ENCODE measurements around the gene ZNF628. TPM values are rescaled to one million over a fixed set of nuclear protein-coding genes. Genes with fewer than 3 reads are reported as not detected.

ZNF628 gene
- total RNA-seq (2021; ENCODE audit: unreplicated experiment) (21.7 TPM), Bru-seq, nascent RNA (percentile 68 among the genes with signal in this experiment), BruChase-seq, experiment 1, labeled RNA remaining after a 2-hour chase (percentile 69 among the genes with signal in this experiment), BruChase-seq, experiment 2, labeled RNA remaining after a 6-hour chase (percentile 63 among the genes with signal in this experiment)
- polyA plus RNA-seq (2012; ENCODE audit: insufficient read length), result 20.0 TPM
- long read RNA-seq, transcript ZNF628-201 (1 exons, 3,177 nt), result major isoform, 21 of 21 reads
- long read RNA-seq, partial matches to known transcripts, result 0 of 21 reads
- long read RNA-seq, other reads (novel, unspliced or antisense), result 0 of 21 reads

- peak; percentile 89 for DNase-seq (ENCODE audit: low read depth, low spot score)
- Histone ChIP-seq H3K27me3 (ENCODE audit: control insufficient read depth, insufficient read depth, low read length) (no peaks in the 10 kb centered on the region), H3K4me1 (ENCODE audit: control insufficient read depth, insufficient read depth, low read length) (peaks cover 52% of the 10 kb centered on the region), H3K27ac (ENCODE audit: low read length) (peak within 1 kb of the TSS; percentile 97), H3K36me3 (ENCODE audit: control insufficient read depth, insufficient read depth, low read length) (no peaks in the 10 kb centered on the region), H3K9me3 (ENCODE audit: control insufficient read depth, insufficient read depth, low read depth, low read length) (no peaks in the 10 kb centered on the region), H3K4me3 (ENCODE audit: low read depth in 2 of 2, low read length in 2 of 2) (peak within 1 kb of the TSS; percentile 73 to 94)
- TF ChIP-seq SIN3A (IDR thresholded peaks at IDR 0.05; ENCODE audit: borderline replicate concordance, insufficient read depth, low read depth, low read length) (no peak), POLR2AphosphoS5 (IDR thresholded peaks at IDR 0.05; ENCODE audit: low read depth, low read length) (no peak; the same call in 1 of the 2 replicates), CTCF (IDR thresholded peaks at IDR 0.05) (no peak), REST (IDR thresholded peaks at IDR 0.05; ENCODE audit: insufficient read depth in 1 of 2, low read depth in 2 of 2, low read length in 1 of 2) (no peak), TCF7L2 (IDR thresholded peaks at IDR 0.05; ENCODE audit: low read depth, low read length) (no peak)
- ChIA-PET CTCF (interaction anchor here (0.6 to 1.9 kb wide), 3 partner anchors 9 to 133 kb away, joined by 3 to 12 read pairs (median 3); no protein-coding TSS in a partner anchor), POLR2A (interaction anchor here (0.5 to 1.2 kb wide), 8 partner anchors 9 to 1747 kb away, joined by 3 to 6 read pairs (median 3); partner anchors contain the start of gene NAT14)
- in situ Hi-C loops (cut with HindIII; ENCODE audit: low pct_unique_long_range_greater_than_20kb, low sequenced_read_pairs) (no loop called here), intact Hi-C loops (cut with micrococcal nuclease; ENCODE audit: unreplicated experiment) (no loop called here)
- peak; percentile 95 for ATAC-seq
- BruUV-seq (replicated peaks), result no TSS peak
These were observed at the start of gene ZNF628 for GRCh38 chr19:55476100-55476775. Gene ZNF628, plus strand, starts transcription at chr19:55476617. Its CDS starts 3,294 bp downstream, at chr19:55479911.

- no peak for TF ChIP-seq REST (IDR thresholded peaks at IDR 0.05; ENCODE audit: insufficient read depth in 1 of 2, low read depth in 2 of 2, low read length in 1 of 2)
- no peak for TF ChIP-seq TCF7L2 (IDR thresholded peaks at IDR 0.05; ENCODE audit: low read depth, low read length)
- no peak for TF ChIP-seq SIN3A (IDR thresholded peaks at IDR 0.05; ENCODE audit: borderline replicate concordance, insufficient read depth, low read depth, low read length)
- no peak for TF ChIP-seq CTCF (IDR thresholded peaks at IDR 0.05)
- no peak for TF ChIP-seq POLR2AphosphoS5 (IDR thresholded peaks at IDR 0.05; ENCODE audit: low read depth, low read length)
- in situ Hi-C loops (cut with HindIII; ENCODE audit: low pct_unique_long_range_greater_than_20kb, low sequenced_read_pairs), result no loop called here
- no peak overlapping the region for H3K4me3 ChIP-seq (ENCODE audit: low read depth in 2 of 2, low read length in 2 of 2)
- DNase-seq (ENCODE audit: low read depth, low spot score) (no peak), ATAC-seq (no peak)
- H3K27ac ChIP-seq (ENCODE audit: low read length), result no peak overlapping the region
- H3K4me1 ChIP-seq (ENCODE audit: control insufficient read depth, insufficient read depth, low read length), result no peaks in the 10 kb centered on the region
- H3K36me3 ChIP-seq (ENCODE audit: control insufficient read depth, insufficient read depth, low read length), result no peaks in the 10 kb centered on the region
- ChIA-PET CTCF (no interaction called here), POLR2A (no interaction called here)
- H3K9me3 ChIP-seq (ENCODE audit: control insufficient read depth, insufficient read depth, low read depth, low read length), result no peaks in the 10 kb centered on the region
- BruUV-seq (replicated peaks), result no TSS peak
- intact Hi-C loops (cut with micrococcal nuclease; ENCODE audit: unreplicated experiment), result no loop called here
- no peaks in the 10 kb centered on the region for H3K27me3 ChIP-seq (ENCODE audit: control insufficient read depth, insufficient read depth, low read length)
These were observed 45.2 kb upstream of the ZNF628 start for GRCh38 chr19:55431183-55431582.
